HG03457 (cell line): ENCODE data around the gene MAPK10.
"Not testable (repeated sequence)": the region's sequence is repeated elsewhere in the genome, so short reads cannot be mapped to it uniquely, and the experiment has no call there.

Source experiments
- ATAC-seq: cut with Tn5 transposase; IDR thresholded peaks from one replicate; pipeline ENCODE4 v1.9.1; 2021; ENCODE audit warnings: moderate number of reproducible peaks; ENCODE audit not compliant: unreplicated experiment

MAPK10 gene

GRCh38 chr4:86203176-86203575 lies 156.7 kb downstream of the MAPK10 start:
- no peak for ATAC-seq

GRCh38 chr4:86185659-86186058 lies 174.2 kb downstream of the MAPK10 start:
- ATAC-seq = no peak

DNA sequence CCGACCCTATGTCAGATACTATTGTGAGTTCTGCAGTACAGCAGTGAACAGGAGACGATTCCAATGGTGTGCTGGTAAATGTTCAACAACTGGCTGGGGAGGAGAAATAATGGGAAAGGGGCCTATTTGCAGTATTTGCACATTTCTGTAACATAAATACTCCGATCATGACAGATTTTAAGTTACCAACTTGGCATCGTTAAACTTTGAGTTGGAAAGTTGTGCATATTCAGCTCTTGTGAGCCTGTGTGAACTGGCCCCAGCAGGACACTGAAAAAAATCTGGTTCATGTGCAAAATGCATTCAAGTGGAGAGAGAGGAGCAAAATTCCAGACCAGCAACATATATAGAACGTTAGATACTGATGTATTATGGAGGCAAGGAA lies 175.0 kb downstream of the MAPK10 start:
- no peak for ATAC-seq

DNA sequence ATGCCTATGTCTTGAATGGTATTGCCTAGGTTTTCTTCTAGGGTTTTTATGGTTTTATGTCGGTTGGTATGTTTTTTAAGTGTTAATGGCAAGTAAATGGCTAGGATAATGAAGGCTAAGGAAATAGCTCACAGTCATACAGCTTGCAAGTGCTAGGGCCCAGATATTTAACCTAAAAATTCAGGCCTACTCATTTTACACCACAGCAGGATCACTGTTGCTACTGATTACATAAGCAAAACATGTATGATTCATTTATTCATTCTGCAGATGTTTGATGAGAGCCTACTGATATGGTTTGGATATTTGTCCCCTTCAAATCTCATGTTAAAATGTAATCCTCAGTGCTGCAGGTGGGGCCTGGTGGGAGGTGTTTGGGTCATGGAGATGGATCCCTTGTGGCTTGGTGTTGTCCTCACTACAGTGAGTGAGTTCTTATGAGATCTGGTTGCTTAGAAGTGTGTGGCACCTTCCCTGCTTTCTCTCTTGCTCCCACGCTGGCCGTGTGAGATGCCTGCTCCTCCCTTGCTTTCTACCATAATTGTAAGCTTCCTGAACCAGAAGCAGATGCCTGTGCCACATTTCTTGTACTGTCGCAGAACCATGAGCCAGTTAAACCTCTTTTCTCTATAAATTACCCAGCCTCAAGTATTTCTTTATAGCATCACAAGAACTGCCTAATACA lies 175.5 kb downstream of the MAPK10 start:
- no peak for ATAC-seq

DNA sequence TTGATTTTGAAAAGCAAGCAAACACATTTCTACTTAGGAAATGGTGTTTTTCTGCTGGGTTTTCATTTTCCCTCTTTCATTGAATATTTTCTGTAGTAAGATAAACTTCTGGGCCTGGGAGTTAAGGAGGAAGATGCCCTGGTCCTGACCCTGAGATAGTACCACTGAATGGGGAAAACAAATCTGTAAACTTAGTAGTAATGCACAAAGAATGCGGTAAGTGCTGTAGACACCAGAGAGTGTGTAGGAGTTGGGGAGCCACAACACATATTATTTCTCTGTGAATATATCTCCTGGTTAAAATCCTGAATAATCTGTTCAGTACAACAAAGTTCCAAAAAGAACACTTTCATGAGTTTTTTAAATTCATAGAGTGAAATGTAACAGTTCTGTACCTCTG lies 178.3 kb downstream of the MAPK10 start:
- no peak for ATAC-seq

- no peak for ATAC-seq
Observed at GRCh38 chr4:86178211-86178610, 181.6 kb downstream of the MAPK10 start.

DNA sequence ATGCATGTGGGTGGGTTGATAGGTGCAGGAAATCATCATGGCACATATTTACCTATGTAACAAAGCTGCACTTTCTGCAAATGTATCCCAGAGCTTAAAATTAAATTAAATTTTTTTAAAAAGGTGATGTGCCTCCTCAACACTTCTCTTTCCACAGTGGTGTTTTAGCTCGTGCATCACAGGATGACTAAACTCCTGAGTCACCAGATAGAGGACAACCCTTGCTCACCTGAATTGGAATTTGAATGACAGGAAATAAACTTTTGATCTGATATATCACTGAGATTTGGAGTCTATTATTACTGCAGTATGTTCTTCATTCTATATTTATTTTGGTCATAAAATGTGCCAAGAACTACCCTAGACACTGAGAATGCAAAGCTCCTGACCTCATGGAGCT lies 185.3 kb downstream of the MAPK10 start:
- ATAC-seq = no peak

DNA sequence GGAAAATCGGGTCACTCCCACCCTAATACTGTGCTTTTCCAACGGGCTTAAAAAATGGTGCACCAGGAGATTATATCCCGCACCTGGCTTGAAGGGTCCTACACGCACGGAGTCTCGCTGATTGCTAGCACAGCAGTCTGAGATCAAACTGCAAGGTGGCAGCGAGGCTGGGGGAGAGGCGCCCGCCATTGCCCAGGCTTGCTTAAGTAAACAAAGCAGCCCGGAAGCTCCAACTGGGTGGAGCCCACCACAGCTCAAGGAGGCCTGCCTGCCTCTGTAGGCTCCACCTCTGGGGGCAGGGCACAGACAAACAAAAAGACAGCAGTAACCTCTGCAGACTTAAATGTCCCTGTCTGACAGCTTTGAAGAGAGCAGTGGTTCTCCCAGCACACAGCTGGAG lies 191.5 kb downstream of the MAPK10 start:
- not testable (repeated sequence) for ATAC-seq

DNA sequence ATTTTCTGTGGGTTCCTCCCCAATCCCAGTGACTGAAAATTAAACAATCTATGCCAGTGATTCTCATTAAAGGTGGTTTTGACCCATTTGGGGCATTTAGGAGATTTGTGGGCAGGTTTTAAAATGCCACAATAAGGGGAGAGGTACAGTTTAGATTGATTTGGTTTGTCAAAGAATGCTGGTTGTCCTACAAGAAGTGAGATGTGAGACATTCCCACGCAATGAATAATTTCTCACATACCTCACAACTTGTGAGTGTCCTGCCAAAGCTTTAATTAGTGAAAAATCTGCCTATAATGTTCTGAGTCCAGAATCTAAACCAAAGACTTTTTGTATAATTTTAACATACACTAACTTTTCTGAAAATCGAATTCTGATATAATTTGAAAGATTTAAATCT lies 199.4 kb downstream of the MAPK10 start:
- no peak for ATAC-seq

DNA sequence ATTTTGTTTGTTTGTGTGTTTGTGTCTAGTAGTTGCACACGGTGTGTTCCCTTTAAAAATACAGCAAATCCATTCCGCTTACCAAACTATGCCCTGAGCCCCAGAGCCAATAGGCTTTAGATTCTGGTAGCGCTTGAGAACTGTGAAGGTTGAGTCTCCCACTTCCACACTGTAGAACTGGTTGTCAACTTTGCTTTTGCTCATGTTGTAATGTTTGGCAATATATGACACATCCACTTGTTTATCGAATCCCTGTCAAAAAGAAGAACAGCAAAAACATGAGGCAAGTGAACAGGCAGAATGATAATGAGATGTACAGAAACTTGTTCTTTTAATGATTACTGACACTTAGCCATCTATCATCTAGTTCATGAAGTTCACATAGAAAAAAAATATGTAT lies 200.6 kb downstream of the MAPK10 start:
- ATAC-seq = no peak

- no peak for ATAC-seq
Observed at GRCh38 chr4:86156531-86156930, 203.3 kb downstream of the MAPK10 start.

- no peak for ATAC-seq
Observed at GRCh38 chr4:86155766-86156165, 204.1 kb downstream of the MAPK10 start.

DNA sequence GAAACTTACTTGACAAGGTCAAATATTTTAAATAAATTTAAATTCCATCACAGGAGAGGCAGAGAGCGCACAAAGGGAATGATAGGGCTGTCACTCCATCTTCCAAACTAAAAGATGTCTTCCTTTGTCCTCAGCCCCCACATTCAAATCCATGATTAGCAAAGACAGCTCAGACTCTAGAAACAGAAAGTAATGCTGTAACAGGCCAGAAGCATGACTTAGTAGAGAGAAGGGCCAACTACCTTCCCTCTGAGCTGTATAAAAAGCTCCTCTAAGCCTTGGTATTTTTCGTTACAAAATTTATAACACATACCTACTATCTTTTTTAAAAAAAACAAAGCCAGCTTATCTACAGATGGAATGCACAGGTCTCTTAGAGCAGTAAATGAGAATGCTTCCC lies 207.4 kb downstream of the MAPK10 start:
- no peak for ATAC-seq

GRCh38 chr4:86151196-86151595 lies 208.7 kb downstream of the MAPK10 start:
- no peak for ATAC-seq

GRCh38 chr4:86141161-86141560 lies 218.7 kb downstream of the MAPK10 start:
- ATAC-seq = no peak

DNA sequence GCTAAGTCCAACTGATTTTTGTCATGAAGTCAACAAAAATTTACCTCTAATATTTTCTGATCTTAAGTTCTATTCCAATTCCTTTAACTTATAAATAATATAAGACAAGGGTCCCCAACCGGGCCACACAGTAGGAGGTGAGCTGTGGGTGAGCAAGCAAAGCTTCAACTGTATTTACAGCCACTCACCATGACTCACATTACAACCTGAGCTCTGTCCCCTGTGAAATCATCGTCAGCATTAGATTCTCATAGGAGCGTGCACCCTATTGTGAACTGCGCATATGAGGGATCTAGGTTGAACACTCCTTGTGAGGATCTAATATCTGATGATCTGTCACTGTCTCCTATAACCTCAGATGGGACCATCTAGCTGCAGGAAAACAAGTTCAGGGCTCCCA lies 227.4 kb downstream of the MAPK10 start:
- no peak for ATAC-seq

DNA sequence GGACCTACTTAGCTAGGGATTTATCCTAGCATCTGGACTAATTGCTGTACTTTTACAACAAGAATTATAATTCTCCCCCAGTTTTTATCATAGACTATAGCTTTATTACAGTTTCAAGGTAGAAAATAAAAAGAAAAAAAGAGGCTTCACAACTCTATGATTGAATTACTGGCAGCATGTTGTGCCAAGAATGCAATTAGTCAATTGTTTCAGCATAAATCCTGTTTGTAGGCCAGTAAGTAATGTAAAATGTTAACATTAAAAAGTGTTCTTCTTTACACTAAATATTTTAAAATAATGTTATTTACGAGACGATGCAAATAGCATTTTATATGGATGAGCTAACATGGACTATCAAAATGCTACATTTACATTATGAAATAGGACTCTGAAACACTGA lies 228.4 kb downstream of the MAPK10 start:
- ATAC-seq = no peak

- no peak for ATAC-seq
Observed at GRCh38 chr4:86130160-86130933, 229.5 kb downstream of the MAPK10 start.

- no peak for ATAC-seq
Observed at GRCh38 chr4:86129546-86129945, 230.3 kb downstream of the MAPK10 start.

DNA sequence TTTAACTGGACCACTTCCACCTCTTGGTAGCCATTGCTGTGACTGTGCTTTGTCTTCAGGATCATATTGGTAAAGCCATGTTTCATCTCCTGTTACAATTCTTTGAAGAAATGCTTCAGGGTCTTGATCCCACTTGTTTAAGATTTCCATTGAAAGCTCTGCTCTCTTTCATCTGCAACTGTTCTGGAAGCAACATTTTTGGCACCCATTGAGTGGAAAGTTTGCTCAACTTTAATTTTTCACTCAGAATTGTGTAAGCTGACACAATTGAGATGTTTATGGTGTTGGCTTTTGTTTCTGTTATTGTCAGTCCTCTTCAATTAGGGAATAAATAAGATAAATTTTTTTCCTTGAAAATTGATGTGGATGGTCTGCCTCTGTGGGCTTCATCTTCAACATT lies 237.4 kb downstream of the MAPK10 start:
- ATAC-seq = no peak

- no peak for ATAC-seq
Observed at GRCh38 chr4:86118711-86119110, 241.1 kb downstream of the MAPK10 start.

GRCh38 chr4:86117705-86118302 lies 242.0 kb downstream of the MAPK10 start:
- ATAC-seq = no peak
